Right lobe of liver (tissue), 4 donors: ENCODE data around the gene PTPRK.

ENCODE experiments used
- CTCF ChIP-seq, 4 donors: fragments of 200-600 bp in 3 of 4; fragments of 450-650 bp in 1 of 4; IDR thresholded peaks; one replicate each; pipeline versions ENCODE4 v1.5.1 to v1.8.0; 2016 to 2022; ENCODE audit warnings: antibody characterized with exemption in 4 of 4, mild to moderate bottlenecking in 2 of 4
- POLR2A ChIP-seq: fragments of 450-650 bp; IDR thresholded peaks from one replicate; pipeline ENCODE4 v1.6.1; 2017; ENCODE audit warnings: antibody characterized with exemption, mild to moderate bottlenecking
- donor health status: DM: no; HTN: no; CAD: no.
- donor health status: DM: no; HTN: no; CAD: no.
- donor health status: DM: no; HTN: yes; CAD: no.

DNA sequence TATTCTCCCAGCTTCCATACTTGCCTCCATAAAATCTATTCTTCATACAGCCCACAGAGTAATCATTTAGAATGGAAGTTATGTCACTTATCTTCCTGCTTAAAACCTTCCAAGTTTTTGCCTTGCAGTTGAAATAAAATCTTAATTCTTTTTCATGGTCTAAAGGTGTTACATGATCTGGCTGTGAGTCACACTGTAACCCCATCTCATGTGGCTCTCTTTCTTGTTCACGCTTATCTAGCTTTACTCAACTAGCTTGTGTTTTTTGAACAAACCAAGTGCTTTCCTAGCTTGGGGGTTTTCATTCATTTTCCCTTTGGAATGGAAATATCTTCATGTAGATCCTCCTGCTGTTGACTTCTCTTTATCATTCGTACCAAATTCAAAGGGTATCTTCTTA is 596.0 kb downstream of the PTPRK start:
- TF ChIP-seq POLR2A (no peak), CTCF (IDR thresholded peaks at IDR 0.05) (no peak)
